ENCODE data around the gene CWH43. TPM values are rescaled to one million over a fixed set of nuclear protein-coding genes. Genes with fewer than 3 reads are reported as not detected.

CWH43 gene
- total RNA-seq, 1 donor from 2014 or later, result not detected

DNA sequence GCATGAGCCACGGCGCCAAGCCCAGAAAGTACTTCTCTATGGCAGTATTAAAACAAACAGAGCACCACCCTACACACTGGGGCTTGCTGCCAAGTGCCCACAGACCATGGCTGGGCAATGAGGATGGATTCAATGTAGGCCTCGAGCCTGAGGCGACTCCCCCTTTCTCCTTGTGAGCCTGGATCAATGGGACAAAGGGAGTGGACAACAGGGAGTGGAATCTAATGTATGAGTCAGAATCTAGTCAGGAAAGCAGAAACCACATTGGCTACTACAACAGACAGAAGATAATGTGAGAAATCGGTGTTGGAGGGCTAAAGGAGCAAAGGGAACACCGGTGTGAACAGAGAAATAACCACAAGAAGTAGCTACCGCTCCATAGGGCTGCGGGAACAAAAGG is 41.8 kb upstream of the CWH43 start:
- DNase-seq, result no peak
- no peak for TF ChIP-seq CTCF (IDR thresholded peaks at IDR 0.05; ENCODE audit: borderline replicate concordance)
- no peaks in the 10 kb centered on the region for H3K4me1 ChIP-seq
- H3K27me3 ChIP-seq (ENCODE audit: low read depth), result no peaks in the 10 kb centered on the region
- no peaks in the 10 kb centered on the region for H3K9me3 ChIP-seq (replicated peaks)
- no peak overlapping the region for H3K4me3 ChIP-seq
- intact Hi-C loops (cut with micrococcal nuclease), result no loop called here
- H3K36me3 ChIP-seq, result no peaks in the 10 kb centered on the region
- no peak overlapping the region for H3K27ac ChIP-seq (replicated peaks)

- intact Hi-C loops (cut with micrococcal nuclease), result no loop called here
- Histone ChIP-seq H3K27ac (replicated peaks) (no peak overlapping the region), H3K36me3 (no peaks in the 10 kb centered on the region), H3K9me3 (replicated peaks) (no peaks in the 10 kb centered on the region), H3K4me3 (no peak overlapping the region), H3K27me3 (ENCODE audit: low read depth) (no peaks in the 10 kb centered on the region), H3K4me1 (no peaks in the 10 kb centered on the region)
- peak; percentile 27 for TF ChIP-seq CTCF (IDR thresholded peaks at IDR 0.05; ENCODE audit: borderline replicate concordance)
- DNase-seq, result no peak
These were observed 41.3 kb upstream of the CWH43 start for GRCh38 chr4:48944756-48945241.

GRCh38 chr4:48945981-48946380 is 40.1 kb upstream of the CWH43 start:
- no peak for DNase-seq
- intact Hi-C loops (cut with micrococcal nuclease), result no loop called here

GRCh38 chr4:48947731-48948130 is 38.3 kb upstream of the CWH43 start:
- peaks cover 10% of the 10 kb centered on the region for H3K9me3 ChIP-seq (replicated peaks)
- no peak for DNase-seq
- H3K36me3 ChIP-seq, result no peaks in the 10 kb centered on the region
- intact Hi-C loops (cut with micrococcal nuclease), result no loop called here
- no peaks in the 10 kb centered on the region for H3K27me3 ChIP-seq (ENCODE audit: low read depth)
- no peak for TF ChIP-seq CTCF (IDR thresholded peaks at IDR 0.05; ENCODE audit: borderline replicate concordance)
- H3K4me1 ChIP-seq, result no peaks in the 10 kb centered on the region
- no peak overlapping the region for H3K4me3 ChIP-seq
- no peak overlapping the region for H3K27ac ChIP-seq (replicated peaks)

More at GRCh38 chr4:48945981-48946380, 40.1 kb upstream of the CWH43 start:
- H3K27ac ChIP-seq (replicated peaks), result no peak overlapping the region
- no peak overlapping the region for H3K4me3 ChIP-seq
- no peaks in the 10 kb centered on the region for H3K4me1 ChIP-seq
- no peaks in the 10 kb centered on the region for H3K9me3 ChIP-seq (replicated peaks)
- H3K27me3 ChIP-seq (ENCODE audit: low read depth), result no peaks in the 10 kb centered on the region
- H3K36me3 ChIP-seq, result no peaks in the 10 kb centered on the region
- TF ChIP-seq CTCF (IDR thresholded peaks at IDR 0.05; ENCODE audit: borderline replicate concordance), result no peak

GRCh38 chr4:48949086-48949485 is 37.0 kb upstream of the CWH43 start:
- Histone ChIP-seq H3K9me3 (replicated peaks) (peaks cover 10% of the 10 kb centered on the region), H3K27ac (replicated peaks) (no peak overlapping the region), H3K36me3 (no peaks in the 10 kb centered on the region), H3K4me3 (no peak overlapping the region), H3K4me1 (no peaks in the 10 kb centered on the region), H3K27me3 (ENCODE audit: low read depth) (no peaks in the 10 kb centered on the region)
- DNase-seq, result no peak
- intact Hi-C loops (cut with micrococcal nuclease), result no loop called here
- TF ChIP-seq CTCF (IDR thresholded peaks at IDR 0.05; ENCODE audit: borderline replicate concordance), result no peak

All from left ventricle myocardium inferior (tissue), 1 donor.